Hepatocyte (in vitro differentiated cells): Measurements from ENCODE around the gene PRELP.

ENCODE experiments used
- CTCF ChIP-seq: fragments of 200-600 bp; sonication (generic); IDR thresholded peaks from 2 replicates; pipeline ENCODE4 v1.5.1; 2016; ENCODE audit warnings: antibody characterized with exemption, mild to moderate bottlenecking; ENCODE audit not compliant: poor library complexity
- EZH2 ChIP-seq: fragments of 200-600 bp; sonication (generic); IDR thresholded peaks from 2 replicates; pipeline ENCODE4 v1.6.1; 2016; ENCODE audit warnings: antibody characterized with exemption, mild to moderate bottlenecking, borderline replicate concordance

GRCh38 chr1:203465146-203465798 is 10.3 kb upstream of the PRELP start:
- TF ChIP-seq EZH2 (no peak), CTCF (no peak)
